Stimulated activated CD4-positive, alpha-beta T cell treated with anti-CD3 and anti-CD28 coated beads, Interleukin-12 subunit alpha, Interleukin-12 subunit beta, amount 100 ng/mL, for 4 hours (primary cell): ENCODE data around the gene FAM219A.

Source experiments
- DNase-seq: peaks from one replicate; pipeline ENCODE4 v3.0.0-alpha.2; 2020

The FAM219A gene

GRCh38 chr9:34458013-34458958 is at the start of gene FAM219A, which contains the start of gene DNAI1:
Gene FAM219A, minus strand, starts transcription at chr9:34458570. Its CDS starts 307 bp downstream, at chr9:34458263.
Gene DNAI1, plus strand, starts transcription at chr9:34458805. Its CDS starts 201 bp downstream, at chr9:34459006.
- peak; percentile 98 for DNase-seq

- no peak for DNase-seq
These were observed 49.6 kb upstream of the FAM219A start for GRCh38 chr9:34507966-34508365.

- no peak for DNase-seq
These were observed 49.2 kb upstream of the FAM219A start for GRCh38 chr9:34507556-34507955.

- no peak for DNase-seq
These were observed 48.3 kb upstream of the FAM219A start for GRCh38 chr9:34506623-34507022.

- DNase-seq, result no peak
These were observed 47.2 kb upstream of the FAM219A start for GRCh38 chr9:34505370-34506120.

GRCh38 chr9:34503406-34503805 is 45.0 kb upstream of the FAM219A start:
- no peak for DNase-seq

GRCh38 chr9:34502891-34503290 is 44.5 kb upstream of the FAM219A start:
- no peak for DNase-seq

GRCh38 chr9:34502471-34502870 is 44.1 kb upstream of the FAM219A start:
- DNase-seq, result no peak

GRCh38 chr9:34501889-34502425 is 43.6 kb upstream of the FAM219A start:
- DNase-seq, result no peak

GRCh38 chr9:34501372-34501771 is 43.0 kb upstream of the FAM219A start:
- no peak for DNase-seq

GRCh38 chr9:34500623-34501267 is 42.4 kb upstream of the FAM219A start:
- DNase-seq, result peak; percentile 73

GRCh38 chr9:34499076-34499475 is 40.7 kb upstream of the FAM219A start:
- no peak for DNase-seq

GRCh38 chr9:34498553-34498952 is 40.2 kb upstream of the FAM219A start:
- no peak for DNase-seq

- DNase-seq, result no peak
These were observed 37.9 kb upstream of the FAM219A start for GRCh38 chr9:34496149-34496712.

- peak; percentile 10 for DNase-seq
These were observed 35.7 kb upstream of the FAM219A start for GRCh38 chr9:34493972-34494535.

GRCh38 chr9:34492051-34492450 is 33.7 kb upstream of the FAM219A start:
- DNase-seq, result no peak

GRCh38 chr9:34491596-34491995 is 33.2 kb upstream of the FAM219A start:
- DNase-seq, result no peak

GRCh38 chr9:34490760-34491159 is 32.4 kb upstream of the FAM219A start:
- DNase-seq, result no peak

GRCh38 chr9:34490360-34490759 is 32.0 kb upstream of the FAM219A start:
- DNase-seq, result no peak

GRCh38 chr9:34486572-34486971 is 28.2 kb upstream of the FAM219A start:
- no peak for DNase-seq

GRCh38 chr9:34485822-34486221 is 27.5 kb upstream of the FAM219A start:
- no peak for DNase-seq

GRCh38 chr9:34484678-34485077 is 26.3 kb upstream of the FAM219A start:
- no peak for DNase-seq
